ENCODE data around the gene MYH9. TPM values are rescaled to one million over a fixed set of nuclear protein-coding genes. Genes with fewer than 3 reads are reported as not detected.

The MYH9 gene
- total and polyA plus RNA-seq, 11 donors = 109 to 482 (median 238) TPM

GRCh38 chr22:36358533-36359469 lies 29.0 kb downstream of the MYH9 start:
- Histone ChIP-seq H3K27me3 (no peaks in the 10 kb centered on the region), H3K4me3 (no peak overlapping the region), H3K27ac (peak overlapping the region; percentile 20 to 99 (median 88)), H3K9me3 (no peaks in the 10 kb centered on the region), H3K36me3 (peaks cover 0 to 35% (median 5%) of the 10 kb centered on the region in 9 donors), H3K4me1 (peaks cover 51 to 98% (median 94%) of the 10 kb centered on the region in 12 donors)
- DNase-seq = peak in 1 of 5 donors; percentile 61
- 63 to 71% (median 67%) methylated on average over 9 of the region's 9 CpGs for WGBS, 4 donors
- intact Hi-C loops (cut with DNase I) = loop anchor here in 1 of 10 donors (2.0 kb wide), 1 partner anchor 28 kb away; the partner anchor contains the start of gene MYH9
- no peak for TF ChIP-seq CTCF (IDR thresholded peaks at IDR 0.05)
- no peak for TF ChIP-seq POLR2A (IDR thresholded peaks at IDR 0.05)
- ATAC-seq = peak in 3 of 4 donors; percentile 11 to 45 (median 44)

- 57 to 71% (median 68%) methylated on average over 24 to 25 of the region's 25 CpGs for WGBS, 4 donors
- peaks cover 59 to 98% (median 94%) of the 10 kb centered on the region in 12 donors for H3K4me1 ChIP-seq
- ATAC-seq (no peak), DNase-seq (peak in 1 of 5 donors; percentile 54)
- peak overlapping the region in 1 of 12 donors; percentile 4 for H3K4me3 ChIP-seq
- peak overlapping the region; percentile 20 to 99 (median 88) for H3K27ac ChIP-seq
- intact Hi-C loops (cut with DNase I) = no loop called here
- no peaks in the 10 kb centered on the region for H3K27me3 ChIP-seq
- peaks cover 0 to 28% (median 2%) of the 10 kb centered on the region in 9 donors for H3K36me3 ChIP-seq
- H3K9me3 ChIP-seq = no peaks in the 10 kb centered on the region
- TF ChIP-seq POLR2A (IDR thresholded peaks at IDR 0.05) = no peak
- TF ChIP-seq CTCF (IDR thresholded peaks at IDR 0.05) = no peak
These were observed 30.8 kb downstream of the MYH9 start for GRCh38 chr22:36356708-36357624.

GRCh38 chr22:36355894-36356293 lies 31.9 kb downstream of the MYH9 start:
- TF ChIP-seq POLR2A (IDR thresholded peaks at IDR 0.05) (no peak), CTCF (IDR thresholded peaks at IDR 0.05) (no peak)
- intact Hi-C loops (cut with DNase I) = no loop called here
- ATAC-seq (no peak), DNase-seq (no peak)
- H3K27me3 ChIP-seq = no peaks in the 10 kb centered on the region
- H3K4me3 ChIP-seq = peak overlapping the region in 1 of 12 donors; percentile 35
- no peaks in the 10 kb centered on the region for H3K9me3 ChIP-seq
- H3K27ac ChIP-seq = peak overlapping the region; percentile 57 to 99 (median 88)
- H3K36me3 ChIP-seq = peaks cover 0 to 25% (median 0%) of the 10 kb centered on the region in 9 donors
- peaks cover 60 to 98% (median 94%) of the 10 kb centered on the region in 12 donors for H3K4me1 ChIP-seq
- 57 to 75% (median 63%) methylated on average over 6 of the region's 6 CpGs for WGBS, 4 donors

All from heart left ventricle (tissue), 16 donors.